Tibial nerve (tissue), 4 donors: ENCODE results near the gene DNAJA2. TPM values are rescaled to one million over a fixed set of nuclear protein-coding genes. Genes with fewer than 3 reads are reported as not detected.
"Not testable (repeated sequence)": the region's sequence is repeated elsewhere in the genome, so short reads cannot be mapped to it uniquely, and the experiment has no call there.

ENCODE experiments used
- DNase-seq, 2 donors: peaks; one replicate each; pipeline ENCODE4 v3.0.0-alpha.2; 2019; ENCODE audit warnings: low spot score in 2 of 2
- H3K27ac ChIP-seq, 4 donors: fragments of 200-600 bp; sonication (generic) in 3 of 4; one replicate each; pipeline ENCODE4 v1.5.1; 2017 to 2019; ENCODE audit warnings: mild to moderate bottlenecking in 1 of 4
- H3K27me3 ChIP-seq, 2 donors: fragments of 200-600 bp; sonication (generic) in 1 of 2; one replicate each; pipeline versions ENCODE4 v1.5.1 to v1.6.0; 2017 to 2019
- H3K36me3 ChIP-seq, 3 donors: fragments of 200-600 bp; sonication (generic); one replicate each; pipeline ENCODE4 v1.5.1; 2018 to 2019
- H3K4me1 ChIP-seq, 4 donors: fragments of 200-600 bp; sonication (generic) in 3 of 4; one replicate each; pipeline ENCODE4 v1.5.1; 2017 to 2019
- H3K4me3 ChIP-seq, 4 donors: fragments of 200-600 bp; sonication (generic) in 3 of 4; one replicate each; pipeline ENCODE4 v1.5.1; 2017 to 2019; ENCODE audit warnings: mild to moderate bottlenecking in 1 of 4, moderate library complexity in 1 of 4
- H3K9me3 ChIP-seq, 4 donors: fragments of 200-600 bp; sonication (generic) in 3 of 4; one replicate each; pipeline ENCODE4 v1.5.1; 2017 to 2019
- CTCF ChIP-seq, 5 experiments: fragments of 200-600 bp in 3 of 5; fragments of 450-650 bp in 2 of 5; sonication (generic) in 3 of 5; IDR thresholded peaks; one replicate each; pipeline ENCODE4 v1.5.1; 2016 to 2019; ENCODE audit warnings: antibody characterized with exemption in 5 of 5, mild to moderate bottlenecking in 3 of 5, moderate library complexity in 2 of 5
- EP300 ChIP-seq, 2 donors: sonication (generic); formaldehyde crosslinking; IDR thresholded peaks; one replicate each; pipeline ENCODE4 v1.6.1; 2017; ENCODE audit warnings: antibody characterized with exemption in 2 of 2, mild to moderate bottlenecking in 1 of 2
- POLR2A ChIP-seq, 2 donors: fragments of 450-650 bp; IDR thresholded peaks; one replicate each; pipeline ENCODE4 v1.6.1; 2017; ENCODE audit warnings: antibody characterized with exemption in 2 of 2, mild to moderate bottlenecking in 2 of 2, moderate library complexity in 2 of 2
- WGBS, 2 donors: methylation state at CpG; one replicate each; pipeline ENCODE4 v1.1.5; 2018; 5-methylcytosine and 5-hydroxymethylcytosine counted together
- total RNA-seq, 4 donors: library from RNA; depleted of rRNA; stranded (reverse); fragments of >200 nt; gene quantifications; one replicate each; pipeline ENCODE4 v1.1.0, GENCODE V29; 2016

DNAJA2 gene
- total RNA-seq, 4 donors from 2014 or later: 27.2 to 48.5 (median 31.7) TPM

GRCh38 chr16:47013910-47014309 lies 40.4 kb upstream of the DNAJA2 start:
- DNase-seq: no peak
- no peaks in the 10 kb centered on the region for H3K36me3 ChIP-seq
- no peak overlapping the region for H3K27ac ChIP-seq
- 74 to 84% methylated on average over 25 of the region's 25 CpGs for WGBS, 2 donors
- H3K27me3 ChIP-seq: no peaks in the 10 kb centered on the region
- no peaks in the 10 kb centered on the region for H3K9me3 ChIP-seq
- TF ChIP-seq POLR2A (IDR thresholded peaks at IDR 0.05): no peak
- no peak for TF ChIP-seq CTCF (IDR thresholded peaks at IDR 0.05)
- no peak for TF ChIP-seq EP300 (IDR thresholded peaks at IDR 0.05)
- no peak overlapping the region for H3K4me3 ChIP-seq
- H3K4me1 ChIP-seq: no peaks in the 10 kb centered on the region

GRCh38 chr16:47013172-47013571 lies 39.7 kb upstream of the DNAJA2 start:
- TF ChIP-seq CTCF (IDR thresholded peaks at IDR 0.05) (no peak), EP300 (IDR thresholded peaks at IDR 0.05) (no peak), POLR2A (IDR thresholded peaks at IDR 0.05) (no peak)
- no peak for DNase-seq
- Histone ChIP-seq H3K36me3 (no peaks in the 10 kb centered on the region), H3K27ac (no peak overlapping the region), H3K9me3 (no peaks in the 10 kb centered on the region), H3K4me1 (no peaks in the 10 kb centered on the region), H3K27me3 (no peaks in the 10 kb centered on the region), H3K4me3 (no peak overlapping the region)
- WGBS, 2 donors: 93 to 94% methylated on average over 4 of the region's 4 CpGs

DNA sequence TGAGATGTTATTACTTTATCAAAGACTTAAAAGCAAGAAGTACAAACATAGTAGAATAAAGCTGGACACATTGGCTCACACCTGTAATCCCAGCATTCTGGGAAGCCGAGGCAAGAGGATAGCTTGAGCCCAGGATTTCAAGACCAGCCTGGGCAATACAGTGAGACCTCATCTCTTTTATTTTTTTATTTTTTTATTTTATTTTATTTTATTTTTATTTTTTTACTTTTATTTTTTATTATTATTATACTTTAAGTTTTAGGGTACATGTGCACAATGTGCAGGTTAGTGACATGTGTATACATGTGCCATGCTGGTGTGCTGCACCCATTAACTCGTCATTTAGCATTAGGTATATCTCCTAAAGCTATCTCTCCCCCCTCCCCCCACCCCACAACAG lies 37.3 kb upstream of the DNAJA2 start:
- 78 to 90% methylated on average over 2 of the region's 2 CpGs for WGBS, 2 donors
- not testable (repeated sequence) for H3K27me3 ChIP-seq, H3K27ac ChIP-seq, H3K9me3 ChIP-seq, H3K4me3 ChIP-seq, H3K4me1 ChIP-seq, H3K36me3 ChIP-seq, DNase-seq

DNA sequence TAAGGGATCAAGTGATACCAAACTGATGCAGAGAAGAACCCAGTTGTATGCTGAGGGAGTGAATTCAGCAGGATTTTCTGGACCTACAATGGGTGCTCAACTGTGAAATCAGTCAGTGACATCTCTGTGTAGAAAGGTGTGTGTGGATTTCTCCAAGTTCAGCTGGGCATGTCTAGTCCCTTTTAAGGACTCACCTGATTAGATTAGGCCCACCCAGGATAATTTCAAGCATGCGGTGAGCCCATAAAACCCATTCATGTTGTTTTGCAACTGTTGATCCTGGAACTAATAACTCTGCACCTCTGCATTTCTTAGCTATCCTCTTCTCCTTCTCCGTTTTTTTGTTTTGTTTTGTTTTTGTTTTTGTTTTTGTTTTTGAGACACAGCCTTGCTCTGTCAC lies 35.1 kb upstream of the DNAJA2 start:
- no peaks in the 10 kb centered on the region for H3K27me3 ChIP-seq
- 75 to 85% methylated on average over 2 of the region's 2 CpGs for WGBS, 2 donors

GRCh38 chr16:47008174-47008573 lies 34.7 kb upstream of the DNAJA2 start:
- Histone ChIP-seq H3K4me3 (no peak overlapping the region), H3K27ac (no peak overlapping the region), H3K27me3 (no peaks in the 10 kb centered on the region), H3K4me1 (no peaks in the 10 kb centered on the region), H3K9me3 (peaks cover 0 to 3% (median 0%) of the 10 kb centered on the region in 4 donors), H3K36me3 (no peaks in the 10 kb centered on the region)
- no peak for DNase-seq
- TF ChIP-seq EP300 (IDR thresholded peaks at IDR 0.05) (no peak), POLR2A (IDR thresholded peaks at IDR 0.05) (no peak), CTCF (IDR thresholded peaks at IDR 0.05) (no peak)
- WGBS, 2 donors: 90 to 92% methylated on average over 4 of the region's 4 CpGs

More for the DNA sequence above, 35.1 kb upstream of the DNAJA2 start:
- Histone ChIP-seq H3K4me1 (no peaks in the 10 kb centered on the region), H3K9me3 (peaks cover 0 to 3% (median 0%) of the 10 kb centered on the region in 4 donors), H3K4me3 (no peak overlapping the region), H3K36me3 (no peaks in the 10 kb centered on the region), H3K27ac (no peak overlapping the region)
- TF ChIP-seq POLR2A (IDR thresholded peaks at IDR 0.05) (no peak), EP300 (IDR thresholded peaks at IDR 0.05) (no peak), CTCF (IDR thresholded peaks at IDR 0.05) (no peak)
- DNase-seq: no peak

DNA sequence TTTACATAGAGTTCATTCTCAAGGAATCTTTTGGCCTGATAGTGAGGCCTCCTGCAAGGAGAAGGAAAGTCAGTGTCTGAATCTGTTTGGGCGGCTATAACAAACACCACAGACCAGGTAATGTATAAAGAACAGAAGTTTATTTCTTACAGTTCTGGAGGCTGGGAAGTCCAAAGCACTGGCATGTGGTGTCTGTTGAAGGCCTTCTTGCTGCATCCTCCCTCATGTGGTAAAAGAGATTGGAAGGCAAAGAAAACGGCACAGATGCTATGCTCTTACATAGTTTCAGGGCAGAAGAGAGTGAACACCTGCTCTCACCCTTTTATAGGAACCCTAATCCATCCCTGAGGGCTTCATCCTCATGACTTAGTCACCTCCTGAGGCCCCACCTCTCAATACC lies 31.2 kb upstream of the DNAJA2 start:
- DNase-seq: no peak
- Histone ChIP-seq H3K27me3 (no peaks in the 10 kb centered on the region), H3K27ac (no peak overlapping the region), H3K4me3 (no peak overlapping the region), H3K9me3 (peaks cover 0 to 3% (median 0%) of the 10 kb centered on the region in 4 donors), H3K36me3 (no peaks in the 10 kb centered on the region), H3K4me1 (no peaks in the 10 kb centered on the region)
- WGBS, 2 donors: 90 to 93% methylated on average over 2 of the region's 2 CpGs
- TF ChIP-seq CTCF (IDR thresholded peaks at IDR 0.05): no peak
- no peak for TF ChIP-seq EP300 (IDR thresholded peaks at IDR 0.05)
- TF ChIP-seq POLR2A (IDR thresholded peaks at IDR 0.05): no peak

- H3K36me3 ChIP-seq, H3K27ac ChIP-seq, DNase-seq, H3K4me3 ChIP-seq, H3K27me3 ChIP-seq, H3K9me3 ChIP-seq, H3K4me1 ChIP-seq: not testable (repeated sequence)
- 94% methylated on average over 18 of the region's 29 CpGs; no CpG with 5 or more reads in 1 of the 2 donors for WGBS, 2 donors
These were observed 26.6 kb upstream of the DNAJA2 start for GRCh38 chr16:47000066-47000465.
